Esophagus muscularis mucosa (tissue), 3 donors: ENCODE data around the gene POTEJ.
"Not testable (repeated sequence)": the region's sequence is repeated elsewhere in the genome, so short reads cannot be mapped to it uniquely, and the experiment has no call there.

ENCODE experiments used
- CTCF ChIP-seq, 3 experiments: fragments of 200-600 bp in 2 of 3; fragments of 450-650 bp in 1 of 3; sonication (generic) in 2 of 3; IDR thresholded peaks; one replicate each; pipeline ENCODE4 v1.5.1; 2017 to 2019; ENCODE audit warnings: antibody characterized with exemption in 3 of 3, mild to moderate bottlenecking in 2 of 3, moderate library complexity in 1 of 3
- POLR2AphosphoS5 ChIP-seq, 2 donors: sonication (generic); formaldehyde crosslinking; IDR thresholded peaks; one replicate each; pipeline ENCODE4 v1.6.1; 2017; ENCODE audit warnings: antibody characterized with exemption in 2 of 2

GRCh38 chr2:130664506-130664905 is 53.3 kb downstream of the POTEJ start:
- not testable (repeated sequence) for TF ChIP-seq POLR2AphosphoS5, CTCF (IDR thresholded peaks at IDR 0.05)
